Measurements from ENCODE around the gene ODAD2.
"Not testable (repeated sequence)": the region's sequence is repeated elsewhere in the genome, so short reads cannot be mapped to it uniquely, and the experiment has no call there.

Gene ODAD2

GRCh38 chr10:27998954-27999275, at the start of gene ODAD2:
ODAD2 (minus strand) TSS chr10:27999079; CDS start chr10:27995142, 3,937 bp downstream.
- DNase-seq = no peak

GRCh38 chr10:28047061-28047460, 48.2 kb upstream of the ODAD2 start:
- DNase-seq = no peak

GRCh38 chr10:28046579-28046978, 47.7 kb upstream of the ODAD2 start:
- no peak for DNase-seq

- DNase-seq = no peak
These were observed 45.1 kb upstream of the ODAD2 start for GRCh38 chr10:28043941-28044340.

GRCh38 chr10:28036587-28036986, 37.7 kb upstream of the ODAD2 start:
- DNase-seq = no peak

GRCh38 chr10:28020993-28021982, 22.4 kb upstream of the ODAD2 start:
- DNase-seq = no peak

GRCh38 chr10:28020080-28020860, 21.4 kb upstream of the ODAD2 start:
- DNase-seq = no peak

- DNase-seq = no peak
These were observed 15.8 kb upstream of the ODAD2 start for GRCh38 chr10:28014651-28015050.

- DNase-seq = no peak
These were observed 14.2 kb upstream of the ODAD2 start for GRCh38 chr10:28012990-28013515.

- DNase-seq = no peak
These were observed 11.9 kb upstream of the ODAD2 start for GRCh38 chr10:28010821-28011220.

- no peak for DNase-seq
These were observed 9.2 kb upstream of the ODAD2 start for GRCh38 chr10:28008054-28008453.

- DNase-seq = no peak
These were observed 2.5 kb upstream of the ODAD2 start for GRCh38 chr10:28001353-28001752.

GRCh38 chr10:27998178-27998953, 513 bp downstream of the ODAD2 start:
- DNase-seq = peak; percentile 1

GRCh38 chr10:27997865-27998177, 1.1 kb downstream of the ODAD2 start:
- no peak for DNase-seq

GRCh38 chr10:27995311-27995710, 3.6 kb downstream of the ODAD2 start:
- DNase-seq = no peak

- DNase-seq = not testable (repeated sequence)
These were observed 9.5 kb downstream of the ODAD2 start for GRCh38 chr10:27989357-27989756.

- no peak for DNase-seq
These were observed 12.1 kb downstream of the ODAD2 start for GRCh38 chr10:27986821-27987220.

GRCh38 chr10:27982875-27983543, 15.9 kb downstream of the ODAD2 start:
- no peak for DNase-seq

GRCh38 chr10:27981744-27982143, 17.1 kb downstream of the ODAD2 start:
- no peak for DNase-seq

GRCh38 chr10:27970795-27971194, 28.1 kb downstream of the ODAD2 start:
- not testable (repeated sequence) for DNase-seq

GRCh38 chr10:27969931-27970330, 28.9 kb downstream of the ODAD2 start:
- not testable (repeated sequence) for DNase-seq

GRCh38 chr10:27959093-27959715, 39.7 kb downstream of the ODAD2 start:
- DNase-seq = no peak

All from CD4-positive, alpha-beta T cell treated with Interleukin-21 for 1 hour (primary cell).